Adrenal gland (tissue), 12 donors: ENCODE data around the gene CCL27. TPM values are rescaled to one million over a fixed set of nuclear protein-coding genes. Genes with fewer than 3 reads are reported as not detected.

Experiments
- DNase-seq, 7 donors: peaks; one replicate each; pipeline ENCODE4 v3.0.0-alpha.2; 2019 to 2020
- H3K27ac ChIP-seq, 5 donors: fragments of 200-600 bp; sonication (generic) in 4 of 5; 1 replicate in 3 of 5; 2 replicates in 2 of 5; pipeline versions ENCODE4 v1.5.1 to v1.8.0; 2016 to 2020; ENCODE audit warnings: mild to moderate bottlenecking in 1 of 5
- H3K27me3 ChIP-seq: fragments of 200-600 bp; 2 replicates; pipeline ENCODE4 v1.8.0; 2021
- H3K36me3 ChIP-seq, 2 donors: fragments of 200-600 bp; replicated peaks in 1 of 2; 1 replicate in 1 of 2; 2 replicates in 1 of 2; pipeline versions ENCODE4 v1.5.1 to v1.8.0; 2018 to 2022
- H3K4me1 ChIP-seq, 2 donors: fragments of 200-600 bp; replicated peaks in 1 of 2; 1 replicate in 1 of 2; 2 replicates in 1 of 2; pipeline versions ENCODE4 v1.5.1 to v1.8.0; 2018 to 2021
- H3K4me3 ChIP-seq, 4 donors: fragments of 200-600 bp; sonication (generic) in 3 of 4; one replicate each; pipeline ENCODE4 v1.5.1; 2016 to 2018
- H3K9me3 ChIP-seq, 3 donors: fragments of 200-600 bp; sonication (generic) in 1 of 3; replicated peaks in 1 of 3; 1 replicate in 2 of 3; 2 replicates in 1 of 3; pipeline versions ENCODE4 v1.5.1 to v1.8.0; 2016 to 2021
- POLR2A ChIP-seq, 2 donors: fragments of 450-650 bp; IDR thresholded peaks; one replicate each; pipeline ENCODE4 v1.6.1; 2017; ENCODE audit warnings: antibody characterized with exemption in 2 of 2, mild to moderate bottlenecking in 2 of 2, moderate library complexity in 1 of 2
- WGBS, 4 donors: extraction: QIAGEN DNeasy Blood & Tissue Kit in 2 of 4; methylation state at CpG; one replicate each; pipeline versions ENCODE4 v1.1.5 to v1.1.7; 2013 to 2017; 5-methylcytosine and 5-hydroxymethylcytosine counted together
- intact Hi-C, 2 donors: fragments of 100-400 bp; cut with DNase I; formaldehyde crosslinking; loops; one replicate each; pipeline versions ENCODE4 v1.14.1 to v1.15.0; 2022 to 2023
- polyA plus RNA-seq, 3 donors: library from polyadenylated mRNA; stranded (reverse); fragments of 200-250 nt in 2 of 3; fragments of 350-450 nt in 1 of 3; fragmentation: Illumina TruSeq in 1 of 3; extraction: RNeasy Lipid Tissue Mini Kit (QIAGEN cat#74804) in 1 of 3; gene quantifications; one replicate each; pipeline ENCODE4 v1.2.3, GENCODE V29; 2013 to 2014
- total RNA-seq, 9 donors: library from RNA; depleted of rRNA in 4 of 9; stranded (reverse); fragments of >200 nt in 4 of 9; fragments of 120-200 nt in 1 of 9; fragmentation: NEBNext Ultra II Directional in 1 of 9; extraction: Animal tissue kit (Norgen Biotek cat#: 25700) in 1 of 9; gene quantifications; one replicate each; pipeline versions ENCODE4 v1.1.0 to v1.2.4, GENCODE V29; 2013 to 2023
- TF ChIP-seq, protein P1 (sequence below), 6 experiments: fragments of 450-650 bp in 4 of 6; fragments of 200-600 bp in 2 of 6; sonication (generic) in 1 of 6; IDR thresholded peaks; 1 replicate in 5 of 6; 2 replicates in 1 of 6; pipeline versions ENCODE4 v1.5.1 to v1.8.0; 2016 to 2021; ENCODE audit warnings: antibody characterized with exemption in 6 of 6, mild to moderate bottlenecking in 2 of 6, moderate library complexity in 1 of 6
- donor health status: healthy with polysubstance abuse.
- donor health status: Bipolar disorder and iron deficiency.
- donor health status: DM: yes; HTN: yes; CAD: no.
- donor health status: DM: no; HTN: no; CAD: no.
- donor health status: DM: no; HTN: no; CAD: no.
- donor health status: DM: yes; HTN: yes; CAD: no.

The CCL27 gene
- total and polyA plus RNA-seq, 12 donors, result 0.10 to 0.65 (median 0.33) TPM; not detected in 7

DNA sequence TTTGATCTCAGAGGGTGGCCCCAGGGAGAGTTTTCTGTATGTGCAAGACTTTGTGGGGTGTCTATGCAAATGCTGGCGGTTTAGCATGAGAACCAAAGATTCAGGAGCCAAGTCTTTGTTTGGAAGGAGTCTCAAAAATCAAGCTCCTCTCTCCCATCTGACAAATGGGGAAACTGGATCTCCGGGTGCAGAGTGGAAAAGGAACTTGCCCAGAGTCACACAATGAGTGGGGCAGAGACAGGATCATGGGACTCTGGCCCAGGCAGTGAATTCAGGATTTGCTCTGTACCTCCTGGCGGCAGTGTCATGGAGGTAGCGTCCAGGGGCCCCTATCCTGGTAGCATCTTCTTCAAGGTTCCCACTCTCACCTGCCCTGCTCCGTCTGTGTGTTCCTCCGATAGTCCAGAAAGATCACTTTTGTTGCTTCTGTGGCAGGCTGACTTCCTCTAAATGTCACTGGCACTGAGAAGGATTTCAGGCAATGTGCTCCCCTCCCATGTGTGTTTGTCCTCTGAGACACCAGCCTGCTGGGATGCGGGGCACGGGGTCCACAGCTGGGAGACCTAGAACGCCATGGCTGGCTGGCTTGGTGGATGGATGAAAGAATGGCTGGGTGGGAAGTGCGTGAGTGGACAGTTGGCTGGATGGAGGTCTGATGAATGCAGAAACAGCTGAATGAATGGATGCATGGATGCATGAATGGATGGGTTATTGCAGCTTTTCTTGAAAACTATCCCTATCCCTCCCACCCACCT is 25.0 kb upstream of the CCL27 start:
- no peaks in the 10 kb centered on the region for H3K27me3 ChIP-seq
- TF ChIP-seq, protein P1, sequence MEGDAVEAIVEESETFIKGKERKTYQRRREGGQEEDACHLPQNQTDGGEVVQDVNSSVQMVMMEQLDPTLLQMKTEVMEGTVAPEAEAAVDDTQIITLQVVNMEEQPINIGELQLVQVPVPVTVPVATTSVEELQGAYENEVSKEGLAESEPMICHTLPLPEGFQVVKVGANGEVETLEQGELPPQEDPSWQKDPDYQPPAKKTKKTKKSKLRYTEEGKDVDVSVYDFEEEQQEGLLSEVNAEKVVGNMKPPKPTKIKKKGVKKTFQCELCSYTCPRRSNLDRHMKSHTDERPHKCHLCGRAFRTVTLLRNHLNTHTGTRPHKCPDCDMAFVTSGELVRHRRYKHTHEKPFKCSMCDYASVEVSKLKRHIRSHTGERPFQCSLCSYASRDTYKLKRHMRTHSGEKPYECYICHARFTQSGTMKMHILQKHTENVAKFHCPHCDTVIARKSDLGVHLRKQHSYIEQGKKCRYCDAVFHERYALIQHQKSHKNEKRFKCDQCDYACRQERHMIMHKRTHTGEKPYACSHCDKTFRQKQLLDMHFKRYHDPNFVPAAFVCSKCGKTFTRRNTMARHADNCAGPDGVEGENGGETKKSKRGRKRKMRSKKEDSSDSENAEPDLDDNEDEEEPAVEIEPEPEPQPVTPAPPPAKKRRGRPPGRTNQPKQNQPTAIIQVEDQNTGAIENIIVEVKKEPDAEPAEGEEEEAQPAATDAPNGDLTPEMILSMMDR (IDR thresholded peaks at IDR 0.05), result no peak
- TF ChIP-seq POLR2A (IDR thresholded peaks at IDR 0.05), result no peak
- H3K9me3 ChIP-seq, result no peaks in the 10 kb centered on the region
- intact Hi-C loops, result no loop called here
- H3K36me3 ChIP-seq, result no peaks in the 10 kb centered on the region
- no peak for DNase-seq
- H3K27ac ChIP-seq, result no peak overlapping the region
- no peaks in the 10 kb centered on the region for H3K4me1 ChIP-seq
- no peak overlapping the region for H3K4me3 ChIP-seq
- 75 to 93% (median 88%) methylated on average over 10 of the region's 10 CpGs for WGBS, 4 donors

DNA sequence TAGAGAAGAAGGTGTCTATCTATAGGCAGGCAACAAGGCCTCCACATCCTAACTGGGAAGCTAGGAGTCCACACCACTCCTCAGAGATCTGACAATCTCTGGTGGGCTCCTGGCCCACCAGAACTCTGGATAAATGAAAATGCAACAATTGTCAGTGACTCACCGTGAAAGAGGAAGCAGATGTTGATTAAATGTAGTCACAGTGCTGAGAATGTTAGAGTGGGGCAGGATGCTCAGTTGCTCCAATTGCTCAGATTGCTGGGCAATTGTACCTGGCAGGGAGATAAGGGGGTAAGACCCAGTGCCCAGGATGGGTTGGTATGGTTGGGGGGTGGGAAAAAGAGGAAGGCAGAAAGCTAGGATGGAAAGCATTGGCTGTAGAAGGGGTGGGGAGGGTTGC is 24.3 kb upstream of the CCL27 start:
- no peak overlapping the region for H3K4me3 ChIP-seq
- no peaks in the 10 kb centered on the region for H3K27me3 ChIP-seq
- no peaks in the 10 kb centered on the region for H3K4me1 ChIP-seq
- intact Hi-C loops, result no loop called here
- WGBS, 4 donors, result 65 to 77% (median 71%) methylated on average over 1 of the region's 1 CpG
- DNase-seq, result no peak
- H3K9me3 ChIP-seq, result no peaks in the 10 kb centered on the region
- H3K36me3 ChIP-seq, result no peaks in the 10 kb centered on the region
- no peak for TF ChIP-seq POLR2A (IDR thresholded peaks at IDR 0.05)
- TF ChIP-seq, protein P1 (IDR thresholded peaks at IDR 0.05), result no peak
- H3K27ac ChIP-seq, result no peak overlapping the region

DNA sequence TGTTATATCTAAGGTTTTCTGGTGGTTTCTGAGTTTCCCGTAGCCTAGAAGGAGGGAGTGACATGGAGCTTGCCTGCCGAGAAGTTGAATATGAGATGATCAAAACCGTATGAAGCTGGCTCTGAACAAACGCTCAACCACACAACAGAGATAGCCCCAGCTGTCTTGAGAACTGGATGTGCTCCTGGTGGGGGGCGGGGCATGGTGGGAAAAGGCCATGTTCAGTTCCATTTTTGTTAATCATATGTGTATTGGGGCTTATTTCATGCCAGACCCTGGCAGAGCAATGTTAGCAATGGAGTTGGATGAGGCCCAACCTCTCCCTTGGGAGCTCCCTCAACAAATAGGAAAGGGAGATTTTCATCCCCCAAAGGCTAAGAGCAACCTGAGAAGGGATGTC is 23.8 kb upstream of the CCL27 start:
- Histone ChIP-seq H3K27me3 (no peaks in the 10 kb centered on the region), H3K4me1 (no peaks in the 10 kb centered on the region), H3K4me3 (no peak overlapping the region), H3K36me3 (no peaks in the 10 kb centered on the region), H3K27ac (no peak overlapping the region), H3K9me3 (no peaks in the 10 kb centered on the region)
- intact Hi-C loops, result no loop called here
- DNase-seq, result no peak
- 80 to 90% (median 87%) methylated on average over 4 to 5 of the region's 5 CpGs for WGBS, 4 donors
- TF ChIP-seq, protein P1 (IDR thresholded peaks at IDR 0.05), result no peak
- no peak for TF ChIP-seq POLR2A (IDR thresholded peaks at IDR 0.05)

DNA sequence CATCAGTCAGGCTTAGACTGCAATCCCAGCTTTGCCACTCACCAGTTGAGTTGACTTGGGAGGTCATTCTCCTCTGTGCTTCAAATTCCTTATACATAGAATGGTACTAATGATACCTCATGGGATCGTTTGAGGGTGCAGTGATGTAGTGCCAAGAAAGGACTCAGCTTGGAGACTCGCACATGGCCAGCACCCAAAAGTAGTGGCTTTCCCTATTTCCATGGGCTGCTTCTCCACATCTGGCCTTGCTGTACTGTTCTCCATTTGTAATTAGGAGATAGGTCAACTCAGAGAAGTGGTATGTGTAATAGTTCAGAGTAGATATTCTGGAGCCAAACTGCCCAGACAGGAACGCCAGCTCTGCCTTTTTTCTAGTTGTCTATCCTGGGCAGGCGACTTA is 23.1 kb upstream of the CCL27 start:
- no peaks in the 10 kb centered on the region for H3K27me3 ChIP-seq
- TF ChIP-seq, protein P1 (IDR thresholded peaks at IDR 0.05), result no peak
- TF ChIP-seq POLR2A (IDR thresholded peaks at IDR 0.05), result no peak
- intact Hi-C loops, result no loop called here
- no peak overlapping the region for H3K27ac ChIP-seq
- 78 to 95% (median 88%) methylated on average over 4 of the region's 4 CpGs for WGBS, 4 donors
- H3K4me1 ChIP-seq, result no peaks in the 10 kb centered on the region
- H3K4me3 ChIP-seq, result no peak overlapping the region
- no peaks in the 10 kb centered on the region for H3K36me3 ChIP-seq
- DNase-seq, result no peak
- H3K9me3 ChIP-seq, result no peaks in the 10 kb centered on the region
